Heart left ventricle (tissue), 16 donors: Measurements from ENCODE around the gene CSMD2. TPM values are rescaled to one million over a fixed set of nuclear protein-coding genes. Genes with fewer than 3 reads are reported as not detected.

Experiments used
- ATAC-seq, 4 donors: fragments of 200-7000 bp; cut with Tn5 transposase; one replicate each; pipeline ENCODE4 v1.9.1; 2020 to 2022; ENCODE audit warnings: moderate library complexity in 4 of 4, mild to moderate bottlenecking in 3 of 4, moderate number of reproducible peaks in 1 of 4
- DNase-seq, 5 donors: peaks; one replicate each; pipeline ENCODE4 v3.0.0-alpha.2; 2020
- H3K27ac ChIP-seq, 12 donors: fragments of 200-600 bp; sonication (generic) in 4 of 12; one replicate each; pipeline versions ENCODE4 v1.5.0 to v1.8.0; 2016 to 2022; ENCODE audit warnings: mild to moderate bottlenecking in 2 of 12
- H3K27me3 ChIP-seq, 9 donors: fragments of 200-600 bp; sonication (generic) in 2 of 9; one replicate each; pipeline versions ENCODE4 v1.5.1 to v1.8.0; 2016 to 2022; ENCODE audit warnings: mild to moderate bottlenecking in 3 of 9
- H3K36me3 ChIP-seq, 9 donors: fragments of 200-600 bp; sonication (generic) in 2 of 9; one replicate each; pipeline versions ENCODE4 v1.5.0 to v1.8.0; 2018 to 2022; ENCODE audit warnings: mild to moderate bottlenecking in 2 of 9
- H3K4me1 ChIP-seq, 12 donors: fragments of 200-600 bp; sonication (generic) in 4 of 12; one replicate each; pipeline versions ENCODE4 v1.5.0 to v1.8.0; 2016 to 2022; ENCODE audit warnings: mild to moderate bottlenecking in 3 of 12
- H3K4me3 ChIP-seq, 12 donors: fragments of 200-600 bp; sonication (generic) in 4 of 12; one replicate each; pipeline versions ENCODE4 v1.5.0 to v1.8.0; 2017 to 2022; ENCODE audit warnings: mild to moderate bottlenecking in 9 of 12, moderate library complexity in 4 of 12
- H3K9me3 ChIP-seq, 12 donors: fragments of 200-600 bp; sonication (generic) in 4 of 12; one replicate each; pipeline versions ENCODE4 v1.5.0 to v1.8.0; 2016 to 2022; ENCODE audit warnings: mild to moderate bottlenecking in 1 of 12
- POLR2A ChIP-seq, 2 donors: fragments of 450-650 bp; IDR thresholded peaks; one replicate each; pipeline ENCODE4 v1.6.1; 2017; ENCODE audit warnings: antibody characterized with exemption in 2 of 2, mild to moderate bottlenecking in 2 of 2, moderate library complexity in 2 of 2
- WGBS, 4 donors: extraction: QIAGEN DNeasy Blood & Tissue Kit in 2 of 4; methylation state at CpG; one replicate each; pipeline versions ENCODE4 v1.1.5 to v1.1.7; 2013 to 2018; 5-methylcytosine and 5-hydroxymethylcytosine counted together
- intact Hi-C, 10 donors: fragments of 100-400 bp; cut with DNase I; formaldehyde crosslinking; loops; one replicate each; pipeline versions ENCODE4 v1.11.1 to v1.14.2; 2022
- polyA plus RNA-seq, 2 donors: library from polyadenylated mRNA; stranded (reverse); fragments of 200-250 nt; gene quantifications; one replicate each; pipeline ENCODE4 v1.2.3, GENCODE V29; 2013
- total RNA-seq, 9 donors: library from RNA; depleted of rRNA in 2 of 9; stranded (reverse); fragments of >200 nt in 2 of 9; fragmentation: NEBNext Ultra II Directional in 3 of 9; extraction: Animal tissue kit (Norgen Biotek cat#: 25700) in 3 of 9; gene quantifications; one replicate each; pipeline versions ENCODE4 v1.1.0 to v1.2.4, GENCODE V29; 2016 to 2023
- TF ChIP-seq, protein P1 (sequence below), 12 donors: fragments of 200-600 bp; sonication (generic) in 4 of 12; IDR thresholded peaks; one replicate each; pipeline versions ENCODE4 v1.5.0 to v1.8.0; 2018 to 2022; ENCODE audit warnings: antibody characterized with exemption in 12 of 12, mild to moderate bottlenecking in 5 of 12
- donor health status: ischemic (EF 13 %, LVEDD 7.1; RV severe dilation, severe dysfunction).
- donor health status: healthy with polysubstance abuse.
- donor health status: DM: no; HTN: yes; CAD: no.
- donor health status: DM: no; HTN: no; CAD: no.
- donor health status: ischemic (EF 25% LVEDD 6.9; RV normal size, moderate dysfunction).
- donor health status: ischemic (EF 25% LVEDD 5.7; RV mildly dilated, moderate dysfunction).
- donor health status: healthy.
- donor health status: DM: yes; HTN: yes; CAD: no.
- donor health status: ischemic (EF 35%, LVEDD 5.7; RV mildly dilated, moderate dysfunction).
- donor health status: nonischemic (EF 11% LVEDD 7.7; RV severe dilation, severe dysfunction).
- donor health status: DM: yes; HTN: yes; CAD: no.
- donor health status: PGD.
- donor health status: ischemic (EF 29% LVEDD 5.4; RV normal size, mild dysfunction).
- donor health status: nonischemic (EF 23%, LVEDD 6.1; RV moderate dilation, normal function).

Gene CSMD2
- total and polyA plus RNA-seq, 11 donors, result 0.02 to 0.79 (median 0.22) TPM

DNA sequence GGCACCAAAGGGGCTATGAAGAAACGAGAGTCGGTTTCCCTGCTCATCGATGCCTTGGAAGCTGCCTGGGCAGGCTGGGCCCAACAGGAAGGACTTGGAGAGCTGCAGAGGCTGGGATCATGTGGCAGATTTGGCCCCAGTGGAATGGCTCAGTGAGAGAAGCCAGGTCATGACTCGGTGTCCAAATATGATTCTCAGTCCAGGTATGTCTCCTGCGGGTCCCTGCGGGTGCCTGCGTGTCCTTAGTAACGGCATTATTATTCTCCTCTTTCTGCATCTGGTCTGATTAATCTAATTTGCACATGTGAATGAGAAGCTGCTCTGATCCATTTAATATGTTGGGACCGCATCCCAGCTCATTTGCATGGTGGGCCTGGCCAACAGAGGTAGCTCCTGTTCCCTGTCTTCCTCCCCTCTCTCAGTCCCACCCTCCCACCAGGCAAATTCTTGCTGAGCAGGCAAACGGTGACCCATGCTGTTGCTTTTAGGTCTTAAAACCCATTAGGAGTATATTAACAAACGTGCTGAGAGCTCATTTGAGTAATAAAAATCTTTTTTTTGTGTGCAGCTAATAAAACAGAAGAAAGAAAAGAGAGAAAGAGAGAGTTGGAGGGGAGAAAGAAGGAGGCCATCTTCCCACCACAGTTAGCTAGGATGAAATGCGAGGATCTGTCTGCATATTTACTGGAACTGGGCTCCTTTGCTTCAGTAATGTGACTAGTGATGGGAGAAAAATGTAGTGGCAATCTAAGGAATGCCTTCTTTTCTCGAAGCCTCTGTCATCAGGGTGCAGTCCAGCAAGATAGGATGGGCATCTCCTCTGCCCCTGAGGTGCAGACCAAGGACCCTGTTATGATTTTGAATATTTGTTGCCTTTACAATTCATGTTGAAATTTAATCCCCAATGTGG, 167.6 kb downstream of the CSMD2 start:
- H3K36me3 ChIP-seq, result no peaks in the 10 kb centered on the region
- WGBS, 4 donors, result 74 to 81% (median 75%) methylated on average over 13 of the region's 13 CpGs
- H3K4me3 ChIP-seq, result no peak overlapping the region
- H3K27ac ChIP-seq, result no peak overlapping the region
- H3K4me1 ChIP-seq, result no peaks in the 10 kb centered on the region
- H3K9me3 ChIP-seq, result no peaks in the 10 kb centered on the region
- ATAC-seq, result no peak
- no peak for DNase-seq
- no peak for TF ChIP-seq POLR2A (IDR thresholded peaks at IDR 0.05)
- TF ChIP-seq, protein P1, sequence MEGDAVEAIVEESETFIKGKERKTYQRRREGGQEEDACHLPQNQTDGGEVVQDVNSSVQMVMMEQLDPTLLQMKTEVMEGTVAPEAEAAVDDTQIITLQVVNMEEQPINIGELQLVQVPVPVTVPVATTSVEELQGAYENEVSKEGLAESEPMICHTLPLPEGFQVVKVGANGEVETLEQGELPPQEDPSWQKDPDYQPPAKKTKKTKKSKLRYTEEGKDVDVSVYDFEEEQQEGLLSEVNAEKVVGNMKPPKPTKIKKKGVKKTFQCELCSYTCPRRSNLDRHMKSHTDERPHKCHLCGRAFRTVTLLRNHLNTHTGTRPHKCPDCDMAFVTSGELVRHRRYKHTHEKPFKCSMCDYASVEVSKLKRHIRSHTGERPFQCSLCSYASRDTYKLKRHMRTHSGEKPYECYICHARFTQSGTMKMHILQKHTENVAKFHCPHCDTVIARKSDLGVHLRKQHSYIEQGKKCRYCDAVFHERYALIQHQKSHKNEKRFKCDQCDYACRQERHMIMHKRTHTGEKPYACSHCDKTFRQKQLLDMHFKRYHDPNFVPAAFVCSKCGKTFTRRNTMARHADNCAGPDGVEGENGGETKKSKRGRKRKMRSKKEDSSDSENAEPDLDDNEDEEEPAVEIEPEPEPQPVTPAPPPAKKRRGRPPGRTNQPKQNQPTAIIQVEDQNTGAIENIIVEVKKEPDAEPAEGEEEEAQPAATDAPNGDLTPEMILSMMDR (IDR thresholded peaks at IDR 0.05), result no peak
- intact Hi-C loops, result no loop called here
- no peaks in the 10 kb centered on the region for H3K27me3 ChIP-seq

DNA sequence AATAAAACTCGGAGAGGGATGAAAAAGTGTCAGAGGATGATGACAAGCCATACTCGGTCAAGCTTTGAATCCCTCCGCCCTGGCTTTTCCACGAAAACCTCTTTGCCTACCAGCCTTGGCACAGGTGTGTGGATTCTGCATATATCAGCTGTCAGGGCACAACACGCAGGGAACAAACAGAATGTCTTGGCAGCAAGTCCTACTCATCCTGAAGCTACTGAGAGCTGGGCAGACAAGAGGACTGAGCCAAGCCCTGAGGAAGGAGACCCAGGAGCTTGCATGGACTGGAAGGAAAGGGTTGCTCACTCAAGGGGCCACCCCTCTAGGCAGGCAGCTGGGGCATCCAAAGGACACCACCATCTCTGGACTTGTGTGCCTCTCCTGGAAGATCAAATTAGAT, 168.7 kb downstream of the CSMD2 start:
- no peak overlapping the region for H3K4me3 ChIP-seq
- H3K36me3 ChIP-seq, result no peaks in the 10 kb centered on the region
- H3K27ac ChIP-seq, result no peak overlapping the region
- ATAC-seq (no peak), DNase-seq (no peak)
- no peaks in the 10 kb centered on the region for H3K27me3 ChIP-seq
- WGBS, 4 donors, result 72 to 85% (median 74%) methylated on average over 5 of the region's 5 CpGs
- H3K4me1 ChIP-seq, result no peaks in the 10 kb centered on the region
- TF ChIP-seq POLR2A (IDR thresholded peaks at IDR 0.05), result no peak
- TF ChIP-seq, protein P1 (IDR thresholded peaks at IDR 0.05), result no peak
- intact Hi-C loops, result no loop called here
- no peaks in the 10 kb centered on the region for H3K9me3 ChIP-seq

DNA sequence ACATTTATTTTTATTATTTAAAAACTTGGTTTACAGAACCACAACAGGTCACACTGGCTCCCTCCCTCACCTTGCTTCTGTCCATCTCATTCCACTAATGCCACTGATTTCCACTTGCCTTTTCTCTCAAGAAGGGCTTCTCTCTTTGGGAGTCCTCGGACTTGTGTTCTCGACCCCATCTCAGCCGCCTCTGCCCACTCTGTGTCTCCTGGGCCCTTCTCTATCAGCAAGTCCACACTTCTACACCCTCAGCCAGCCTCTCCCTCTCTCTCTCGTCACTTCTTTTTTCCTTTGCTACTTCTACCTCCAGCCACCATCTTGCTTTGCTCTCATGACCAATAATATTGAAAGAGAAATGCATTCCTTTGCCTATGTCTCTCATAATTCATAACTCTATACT, 171.7 kb downstream of the CSMD2 start:
- no peak for ATAC-seq
- TF ChIP-seq, protein P1 (IDR thresholded peaks at IDR 0.05), result no peak
- TF ChIP-seq POLR2A (IDR thresholded peaks at IDR 0.05), result no peak
- Histone ChIP-seq H3K36me3 (no peaks in the 10 kb centered on the region), H3K9me3 (no peaks in the 10 kb centered on the region), H3K4me1 (no peaks in the 10 kb centered on the region), H3K4me3 (no peak overlapping the region), H3K27me3 (no peaks in the 10 kb centered on the region), H3K27ac (no peak overlapping the region)
- intact Hi-C loops, result no loop called here
- 77 to 81% (median 78%) methylated on average over 4 of the region's 4 CpGs for WGBS, 4 donors
- no peak for DNase-seq

DNA sequence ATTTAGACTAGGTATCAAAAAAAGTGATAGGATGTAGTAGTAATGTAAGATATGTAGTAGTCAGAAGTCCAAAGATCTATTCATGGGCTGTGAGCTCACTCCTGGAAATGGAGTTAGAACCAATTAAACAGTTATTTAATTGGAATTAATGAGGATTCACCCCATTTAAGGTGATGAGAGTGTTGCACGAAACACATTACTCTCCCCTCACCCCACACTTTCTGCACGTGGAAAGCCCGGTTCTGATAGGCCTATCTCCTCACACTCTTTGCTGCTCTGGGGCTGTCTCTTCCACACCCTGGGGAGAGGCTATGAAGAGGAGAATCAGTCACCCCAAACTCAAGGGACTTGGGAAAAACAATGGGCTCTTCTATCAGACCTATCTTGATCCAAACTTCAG, 174.7 kb downstream of the CSMD2 start:
- DNase-seq, result no peak
- TF ChIP-seq POLR2A (IDR thresholded peaks at IDR 0.05), result no peak
- TF ChIP-seq, protein P1 (IDR thresholded peaks at IDR 0.05), result no peak
- Histone ChIP-seq H3K27ac (no peak overlapping the region), H3K36me3 (no peaks in the 10 kb centered on the region), H3K4me3 (no peak overlapping the region), H3K4me1 (peaks cover 0 to 17% (median 6%) of the 10 kb centered on the region in 12 donors), H3K27me3 (no peaks in the 10 kb centered on the region), H3K9me3 (no peaks in the 10 kb centered on the region)
- WGBS, 4 donors, result 53 to 81% (median 58%) methylated on average over 3 of the region's 3 CpGs
- ATAC-seq, result no peak
- intact Hi-C loops, result no loop called here
